GM21526 (cell line): Measurements from ENCODE around the gene MAD1L1.
"Not testable (repeated sequence)": the region's sequence is repeated elsewhere in the genome, so short reads cannot be mapped to it uniquely, and the experiment has no call there.

Experiments used
- ATAC-seq: cut with Tn5 transposase; IDR thresholded peaks from one replicate; pipeline ENCODE4 v1.9.1; 2021; ENCODE audit warnings: moderate library complexity; ENCODE audit not compliant: unreplicated experiment, low FRiP score

The MAD1L1 gene

DNA sequence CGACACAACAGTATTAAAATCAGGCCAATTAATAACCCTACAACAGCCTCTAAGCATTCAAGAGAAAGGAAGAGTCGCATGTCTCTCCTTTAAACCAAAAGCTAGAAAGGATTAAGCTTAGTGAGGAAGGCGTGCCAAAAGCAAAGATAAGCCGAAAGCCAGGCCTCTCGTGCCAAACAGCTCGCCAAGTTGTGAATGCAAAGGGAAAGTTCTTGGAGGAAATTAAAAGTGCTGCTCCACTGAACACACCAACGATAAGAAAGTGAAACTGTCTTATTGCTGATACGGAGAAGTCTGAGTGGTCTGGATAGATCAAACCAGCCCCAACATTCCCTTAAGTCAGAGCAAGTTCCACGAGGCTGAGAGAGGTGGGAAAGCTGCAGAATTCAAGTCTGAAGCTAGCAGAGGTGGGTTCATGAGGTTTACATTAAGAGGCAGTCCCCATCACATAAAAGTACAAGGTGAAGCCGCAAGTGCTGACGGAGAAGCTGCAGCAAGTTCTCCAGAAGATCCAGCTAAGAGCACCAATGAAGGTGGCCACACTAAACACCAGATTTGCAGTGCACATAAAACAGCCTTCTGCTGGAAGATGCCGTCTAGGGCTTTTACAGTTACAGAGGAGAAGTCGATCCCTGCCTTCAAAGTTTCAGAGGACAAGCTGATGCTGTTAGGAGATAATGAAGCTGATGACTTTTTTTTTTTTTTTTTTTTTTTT, 194.8 kb downstream of the MAD1L1 start:
- ATAC-seq: no peak

GRCh38 chr7:2037301-2037807, 195.4 kb downstream of the MAD1L1 start:
- no peak for ATAC-seq

DNA sequence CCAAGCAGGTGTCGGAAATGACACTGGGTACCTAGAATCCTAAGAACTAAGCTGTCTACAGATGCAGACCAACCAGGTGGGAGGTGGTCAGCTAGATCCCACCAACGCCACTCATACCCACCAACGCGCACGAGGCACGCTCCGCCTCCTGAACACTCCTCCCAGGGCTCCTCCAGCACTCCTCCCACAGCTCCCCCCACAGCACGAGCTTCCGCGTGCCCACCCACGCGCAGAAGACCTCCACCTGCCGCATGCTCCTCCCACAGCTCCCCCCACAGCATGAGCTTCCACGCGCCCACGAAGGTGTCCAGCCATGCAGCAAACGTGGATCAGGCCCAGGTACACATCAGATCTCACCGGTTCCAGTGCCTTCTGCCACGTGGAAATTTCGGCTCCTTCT, 196.0 kb downstream of the MAD1L1 start:
- no peak for ATAC-seq

- not testable (repeated sequence) for ATAC-seq
These were observed 196.5 kb downstream of the MAD1L1 start for GRCh38 chr7:2036201-2036600.

DNA sequence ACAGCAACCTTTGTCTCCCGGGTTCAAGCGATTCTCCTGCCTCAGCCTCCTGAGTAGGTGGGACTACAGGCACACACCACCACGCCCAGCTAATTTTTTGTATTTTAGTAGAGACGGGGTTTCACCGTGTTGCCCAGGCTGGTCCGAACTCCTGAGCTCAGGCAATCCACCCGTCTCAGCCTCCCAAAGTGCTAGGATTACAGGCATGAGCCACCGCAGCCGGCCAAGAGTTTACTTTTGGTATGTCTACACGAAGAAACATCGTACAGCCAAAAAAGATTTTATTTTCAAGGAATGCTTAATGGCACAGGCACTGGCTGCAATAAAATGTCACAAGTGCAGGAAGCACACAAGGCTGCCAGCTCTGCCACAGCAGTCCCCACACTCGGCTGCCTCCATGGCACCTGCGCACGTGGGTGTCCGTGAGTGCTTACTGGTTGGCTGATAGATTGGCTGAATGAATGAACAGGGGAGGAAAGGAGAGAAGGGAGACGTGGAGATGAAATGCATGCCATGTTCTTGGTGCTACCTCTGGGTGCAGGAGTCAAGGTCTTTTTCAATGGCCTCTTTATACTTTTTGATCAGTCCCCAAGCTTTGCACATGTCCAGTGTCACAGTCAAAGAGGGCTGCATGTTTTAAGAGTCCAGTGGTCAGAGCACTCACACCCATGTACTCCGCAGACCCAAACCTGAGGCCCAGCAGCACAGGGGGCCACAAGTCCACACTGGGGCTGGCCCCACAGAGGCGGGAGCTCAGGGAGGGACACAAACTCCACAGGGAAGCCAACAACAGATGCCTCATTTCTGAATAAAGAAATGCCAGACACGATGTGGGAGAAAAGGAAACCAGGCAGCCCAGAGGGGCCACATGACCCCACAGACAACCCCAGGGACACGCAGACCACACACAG, 198.2 kb downstream of the MAD1L1 start:
- no peak for ATAC-seq

DNA sequence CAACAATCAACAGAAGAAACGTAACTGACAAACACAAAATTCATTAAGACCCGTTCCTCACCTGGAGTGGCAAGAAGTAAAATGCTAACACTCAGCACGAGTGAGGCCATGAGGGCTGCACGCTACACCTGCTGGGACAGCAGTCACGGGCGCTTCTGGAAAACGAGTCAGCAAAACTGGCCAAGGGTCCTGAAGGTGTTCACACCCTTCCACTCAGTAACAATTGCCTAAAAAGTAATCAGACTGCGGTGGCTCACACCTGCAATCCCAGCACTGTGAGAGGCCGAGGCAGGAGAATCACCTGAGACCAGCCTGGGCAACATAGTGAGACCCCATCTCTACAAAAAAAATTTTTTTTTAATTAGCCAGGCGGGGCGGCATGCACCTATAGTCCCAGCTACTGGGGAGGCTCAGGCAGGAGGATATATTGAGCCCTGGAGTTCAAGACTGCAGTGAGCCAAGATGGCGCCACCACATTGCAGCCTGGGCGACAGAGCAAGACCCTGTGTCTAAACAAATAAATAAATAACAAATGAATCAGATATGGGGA, 199.1 kb downstream of the MAD1L1 start:
- no peak for ATAC-seq

DNA sequence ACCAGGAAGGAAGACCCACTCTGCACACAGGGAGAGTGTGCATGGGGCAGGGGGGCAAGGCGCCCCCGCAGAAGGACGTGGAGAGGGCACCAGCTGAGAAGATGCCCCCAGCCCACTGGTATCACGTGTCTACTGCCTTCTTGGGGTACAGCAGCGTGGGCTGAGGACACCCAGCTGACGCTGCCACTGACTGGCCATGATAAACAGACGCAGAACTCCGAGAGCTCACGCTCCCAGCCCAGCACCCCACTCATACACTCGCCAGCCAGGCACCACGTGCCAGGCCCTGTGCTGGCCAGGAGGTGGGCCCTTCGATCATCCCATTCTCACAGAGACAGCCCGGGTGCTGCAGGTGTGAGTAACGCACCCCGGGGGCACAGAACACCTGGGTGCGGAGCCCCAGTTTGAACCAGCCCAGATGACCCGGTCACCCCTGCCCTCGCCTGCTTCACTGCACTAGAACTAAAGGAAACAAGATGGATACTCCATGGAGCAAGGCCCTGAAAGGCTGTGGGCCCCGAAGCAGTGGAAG, 199.8 kb downstream of the MAD1L1 start:
- no peak for ATAC-seq

DNA sequence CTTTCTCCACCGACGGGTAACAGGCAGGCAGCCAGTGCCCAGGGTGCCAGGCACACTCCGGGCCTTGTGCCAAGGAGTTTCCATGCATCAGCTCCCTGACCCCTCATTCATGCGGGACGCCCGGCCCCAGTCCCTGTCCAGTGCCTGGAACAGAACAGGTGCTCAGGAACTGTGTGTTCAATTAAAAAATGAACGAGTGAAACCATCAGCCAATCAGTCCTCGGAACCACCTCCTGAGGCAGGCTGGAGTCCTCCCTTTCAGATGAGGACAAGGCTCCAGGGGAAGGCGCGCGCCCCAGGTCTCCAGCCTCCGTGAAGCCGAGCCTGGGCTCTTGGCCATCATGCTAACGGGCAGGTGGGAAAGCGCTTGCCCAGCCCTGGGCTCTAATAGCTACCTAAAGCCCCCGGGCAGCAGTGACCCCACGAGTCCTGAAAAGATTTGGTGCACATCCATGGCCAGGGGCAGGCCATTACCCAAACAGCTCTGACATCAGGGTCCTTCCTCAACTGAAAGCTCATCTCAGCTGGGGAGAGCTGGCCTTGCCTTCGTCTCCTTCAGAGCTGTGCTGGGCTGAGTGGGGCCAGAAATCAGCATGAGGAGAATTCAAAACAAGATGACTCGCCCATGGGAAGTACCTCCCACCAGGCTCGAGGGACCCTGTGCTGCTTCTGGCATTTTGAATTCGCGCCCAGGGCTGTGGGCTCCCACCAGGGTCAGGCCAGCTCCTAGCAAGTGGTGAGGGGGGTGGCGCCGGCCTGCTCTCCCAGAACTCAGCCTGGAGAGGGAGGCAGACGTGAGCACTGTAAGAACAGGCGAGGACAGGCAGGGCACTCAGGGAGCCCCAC, 200.5 kb downstream of the MAD1L1 start:
- no peak for ATAC-seq

DNA sequence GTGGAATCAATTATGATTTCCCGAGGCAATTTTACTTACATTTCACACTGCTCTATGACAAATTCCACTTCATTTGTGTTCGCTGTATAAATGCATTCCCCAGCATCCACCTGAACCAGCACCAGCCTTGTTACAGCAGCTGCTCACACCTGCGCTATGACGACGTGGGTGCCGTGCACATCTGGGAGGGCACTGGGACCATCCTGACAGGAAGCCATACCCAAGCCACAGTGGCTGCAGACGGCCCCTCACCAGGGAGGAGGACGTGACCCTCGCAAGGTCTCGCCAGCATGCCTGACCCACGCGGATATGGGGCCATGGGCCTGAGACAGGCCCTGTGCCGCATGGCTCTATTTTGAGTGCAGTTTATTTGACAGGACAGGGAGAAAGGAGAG, 201.3 kb downstream of the MAD1L1 start:
- ATAC-seq: no peak

DNA sequence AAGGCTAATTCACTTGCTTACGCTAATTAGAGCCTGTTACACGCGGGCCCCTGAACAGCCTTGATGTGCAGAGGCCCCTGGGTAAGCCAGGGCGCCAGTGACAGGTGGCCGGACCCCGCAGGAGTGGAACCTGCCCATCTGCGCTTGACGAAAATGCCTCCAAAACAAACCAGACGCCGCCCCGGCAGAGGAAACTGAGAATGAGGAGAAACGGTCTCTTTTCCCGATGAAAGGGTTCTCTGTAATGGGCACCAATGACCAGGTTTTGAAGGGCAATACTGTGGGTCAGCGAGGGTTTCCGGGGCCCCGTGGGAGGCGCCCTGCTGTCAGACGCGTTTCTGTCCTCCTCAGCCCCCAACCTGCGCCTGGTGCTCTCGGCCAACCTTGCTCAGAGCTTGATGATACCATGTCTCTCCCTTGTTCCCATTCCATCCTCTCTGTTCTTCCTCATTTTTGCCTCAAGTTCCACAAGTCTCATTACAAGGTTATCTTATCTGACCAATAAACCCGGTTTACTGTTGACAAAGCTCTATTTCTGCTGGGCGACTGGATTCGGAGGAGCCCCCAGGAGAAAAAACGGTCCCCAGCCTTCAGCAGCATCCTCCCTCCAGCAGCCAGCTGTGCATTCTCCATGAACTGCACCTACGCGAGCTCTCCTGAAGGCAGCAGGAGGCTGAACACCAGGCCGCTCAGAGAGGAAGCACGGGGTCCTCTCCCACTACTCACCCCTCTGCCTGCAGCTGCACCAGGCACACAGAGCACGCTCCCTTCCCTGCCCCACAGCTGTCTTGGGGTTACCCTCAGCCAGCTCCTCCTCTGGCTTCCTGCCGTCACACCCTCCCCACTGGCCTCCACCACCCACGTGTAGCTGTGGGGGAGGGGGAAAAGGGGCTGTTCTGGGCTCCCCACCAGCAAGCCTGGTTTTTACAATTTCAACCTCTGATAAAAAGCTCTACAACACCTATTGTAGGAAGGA, 202.0 kb downstream of the MAD1L1 start:
- no peak for ATAC-seq

DNA sequence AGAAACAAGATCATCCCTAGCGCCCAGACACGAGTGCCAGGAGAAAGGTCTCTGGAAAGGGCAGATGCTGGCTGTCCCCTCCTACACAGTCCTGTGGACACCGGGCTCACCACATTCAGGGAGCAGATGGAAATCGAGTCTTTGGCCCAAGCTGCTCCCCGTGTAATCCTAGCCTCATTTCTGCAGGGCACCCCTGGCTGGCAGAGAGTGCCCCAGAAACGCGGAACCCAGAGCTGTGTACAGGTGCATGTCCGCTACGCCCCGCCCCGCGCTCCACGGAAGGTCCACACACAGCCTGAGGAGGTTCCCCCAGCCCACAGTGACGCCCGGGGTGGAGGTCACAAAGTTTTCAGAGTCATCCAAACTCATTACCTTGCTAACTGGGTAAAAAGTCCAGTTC, 202.8 kb downstream of the MAD1L1 start:
- no peak for ATAC-seq

DNA sequence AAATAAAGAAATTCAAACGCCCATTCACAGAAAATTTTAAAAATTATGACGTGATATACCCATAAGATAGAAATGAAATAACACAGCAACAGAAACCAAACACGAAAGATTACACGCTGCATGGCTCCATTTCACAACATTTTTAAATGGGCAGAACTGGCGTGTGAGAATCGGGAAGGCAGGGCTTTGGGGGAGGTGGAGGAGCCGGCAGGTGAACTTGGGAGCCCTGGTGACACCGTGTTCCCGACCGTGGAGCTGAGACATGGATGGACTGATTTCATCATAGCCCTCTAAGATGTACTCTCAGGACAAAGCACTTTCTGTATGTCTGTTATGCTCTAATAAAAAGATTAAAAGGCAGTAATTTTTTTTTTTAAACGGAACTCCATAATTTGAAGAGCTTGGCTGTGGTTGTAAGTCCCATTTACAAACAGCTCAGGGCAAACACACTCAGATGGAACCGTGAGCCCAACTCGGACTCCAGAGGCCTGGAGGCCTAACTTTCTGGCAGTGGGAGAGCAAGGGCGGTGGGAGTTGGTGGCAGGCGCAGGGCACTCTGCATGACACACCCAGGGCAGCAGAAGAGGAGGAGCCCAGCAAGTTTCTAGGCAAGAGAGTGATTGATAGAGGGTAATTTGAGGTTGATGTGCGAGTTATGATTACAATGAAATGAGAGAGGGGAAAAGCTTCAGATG, 203.4 kb downstream of the MAD1L1 start:
- no peak for ATAC-seq

DNA sequence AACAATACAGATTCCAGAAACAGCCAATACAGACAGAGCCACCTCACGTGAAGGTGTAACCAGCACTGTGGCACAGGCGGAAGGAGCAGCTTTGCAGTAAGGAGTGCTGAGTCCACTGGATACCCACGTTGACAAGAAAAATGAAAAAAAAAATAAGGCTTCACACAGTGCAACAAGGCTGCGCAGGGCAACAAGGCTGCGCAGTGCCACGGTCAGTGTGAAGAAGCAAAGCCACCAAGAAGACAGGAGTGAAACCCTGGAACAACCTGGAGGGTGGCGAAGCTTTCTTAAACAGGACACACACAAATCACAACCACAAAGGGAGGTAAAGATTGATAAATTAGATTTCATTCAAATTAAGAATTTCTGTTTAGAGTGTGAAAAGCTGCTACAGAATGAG, 204.0 kb downstream of the MAD1L1 start:
- ATAC-seq: no peak

GRCh38 chr7:2025188-2025587, 207.6 kb downstream of the MAD1L1 start:
- ATAC-seq: no peak

DNA sequence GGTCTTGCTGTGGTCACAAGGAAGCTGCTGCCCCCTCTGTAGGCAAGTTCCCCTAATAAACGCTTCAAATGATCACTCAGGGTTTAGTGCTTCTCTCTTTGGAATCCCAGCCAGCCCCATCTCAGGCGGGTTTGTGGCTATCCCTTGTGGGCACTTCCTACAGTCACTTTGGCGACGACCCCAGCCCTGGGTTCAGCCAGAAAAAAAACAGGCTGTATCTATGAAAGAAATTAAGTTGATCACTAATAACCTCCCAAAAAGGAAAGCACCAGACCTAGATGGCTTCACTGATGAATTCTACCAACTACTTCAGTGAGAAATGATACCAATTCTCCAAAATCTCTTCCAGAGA, 208.2 kb downstream of the MAD1L1 start:
- ATAC-seq: no peak

- ATAC-seq: no peak
These were observed 208.7 kb downstream of the MAD1L1 start for GRCh38 chr7:2023877-2024566.

DNA sequence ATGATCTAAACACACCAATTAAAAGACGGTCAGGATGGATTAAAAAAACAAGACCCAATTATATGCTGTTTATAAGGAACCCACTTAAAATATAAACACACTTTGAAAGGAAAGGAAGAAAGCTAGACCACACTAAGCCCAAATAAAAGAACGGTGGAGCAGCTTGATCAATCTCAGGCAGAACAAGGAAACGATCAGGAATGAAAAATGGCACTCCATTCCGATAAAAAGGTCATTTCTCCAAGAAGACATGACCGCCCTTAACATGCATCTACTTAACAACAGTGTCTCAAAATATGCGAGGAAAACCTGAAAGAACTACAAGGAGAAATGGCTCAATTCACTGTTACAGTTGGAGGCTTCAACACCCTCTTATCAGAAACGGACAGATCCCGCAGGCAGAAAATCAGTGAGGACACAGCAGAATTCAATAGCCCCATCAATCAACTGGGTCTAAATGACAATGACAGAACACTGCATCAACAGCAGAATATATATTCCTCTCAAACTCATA, 210.0 kb downstream of the MAD1L1 start:
- ATAC-seq: no peak

GRCh38 chr7:2022021-2022409, 210.7 kb downstream of the MAD1L1 start:
- ATAC-seq: no peak
